GM19035 (cell line): ENCODE results near the gene GPD1.

Experiments
- ATAC-seq: cut with Tn5 transposase; IDR thresholded peaks from one replicate; pipeline ENCODE4 v1.9.1; 2021; ENCODE audit not compliant: unreplicated experiment

GPD1 gene

GRCh38 chr12:50099302-50100008, 4.4 kb upstream of the GPD1 start:
- no peak for ATAC-seq

- ATAC-seq, result no peak
Measured at GRCh38 chr12:50100561-50100960, 3.2 kb upstream of the GPD1 start.

DNA sequence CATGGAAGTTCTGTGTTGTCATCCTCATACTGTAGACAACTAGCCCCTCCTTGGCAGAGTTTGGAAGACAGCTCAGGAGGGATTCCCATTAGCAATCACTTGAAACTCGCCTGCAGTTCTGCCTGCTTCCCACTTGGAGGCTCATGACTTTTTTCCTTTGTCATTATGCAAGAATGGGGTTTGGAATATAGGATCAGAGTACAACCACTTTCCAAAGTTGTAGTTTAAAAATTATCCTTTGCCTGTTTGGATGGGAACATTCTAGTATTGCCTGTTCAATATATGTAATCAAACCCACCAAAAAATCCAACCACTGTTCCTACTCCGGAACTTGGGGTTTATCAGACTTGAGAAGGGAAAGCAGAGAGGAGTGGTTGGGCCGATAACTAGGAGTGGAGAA, 2.1 kb upstream of the GPD1 start:
- ATAC-seq, result no peak

- no peak for ATAC-seq
Measured at GRCh38 chr12:50102131-50102531, 1.7 kb upstream of the GPD1 start.

GRCh38 chr12:50102646-50103309, 1.0 kb upstream of the GPD1 start:
- no peak for ATAC-seq

- ATAC-seq, result no peak
Measured at GRCh38 chr12:50103351-50103750, 457 bp upstream of the GPD1 start.

DNA sequence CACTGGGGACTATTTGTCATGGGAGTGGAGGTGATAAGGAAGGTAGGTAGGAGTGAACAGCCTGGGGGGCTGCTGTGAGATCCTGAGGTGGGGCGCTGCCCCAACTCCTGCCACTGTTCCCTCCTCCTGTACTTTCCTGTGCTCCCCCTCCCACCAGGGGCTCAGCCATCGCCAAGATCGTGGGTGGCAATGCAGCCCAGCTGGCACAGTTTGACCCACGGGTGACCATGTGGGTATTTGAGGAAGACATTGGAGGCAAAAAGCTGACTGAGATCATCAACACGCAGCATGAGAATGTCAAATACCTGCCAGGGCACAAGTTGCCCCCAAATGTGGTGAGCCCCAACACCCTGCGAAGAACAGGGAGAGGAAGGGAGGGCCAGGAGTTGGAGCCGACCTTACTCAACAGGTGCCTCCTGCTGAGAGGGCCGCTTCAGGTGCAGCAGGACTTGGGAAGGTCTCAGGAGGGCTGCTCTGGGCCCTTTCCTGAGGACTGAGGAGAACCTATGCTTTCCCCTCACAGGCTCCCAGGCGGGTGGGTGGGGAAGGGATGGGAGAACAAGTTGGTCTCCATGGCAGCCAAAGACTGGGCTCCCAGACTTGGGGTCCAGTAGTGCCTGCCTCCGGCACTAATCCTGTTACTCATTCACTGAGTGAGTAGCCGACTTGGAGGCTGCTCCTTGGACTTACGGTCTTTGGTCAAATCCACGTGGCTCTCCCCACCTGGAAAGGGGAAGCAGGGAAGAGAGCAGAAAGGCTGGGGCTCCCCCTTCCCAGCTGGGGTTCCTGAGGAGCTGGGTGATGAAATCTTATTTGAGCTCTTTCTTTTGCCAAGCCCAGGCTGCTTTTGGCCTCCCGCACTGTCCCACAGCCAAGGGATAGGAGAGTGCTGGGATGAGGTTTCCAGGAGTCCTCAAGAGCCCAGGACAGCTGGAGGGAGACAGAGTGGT, 884 bp downstream of the GPD1 start:
- no peak for ATAC-seq

- no peak for ATAC-seq
Measured at GRCh38 chr12:50105913-50106450, 2.2 kb downstream of the GPD1 start.

DNA sequence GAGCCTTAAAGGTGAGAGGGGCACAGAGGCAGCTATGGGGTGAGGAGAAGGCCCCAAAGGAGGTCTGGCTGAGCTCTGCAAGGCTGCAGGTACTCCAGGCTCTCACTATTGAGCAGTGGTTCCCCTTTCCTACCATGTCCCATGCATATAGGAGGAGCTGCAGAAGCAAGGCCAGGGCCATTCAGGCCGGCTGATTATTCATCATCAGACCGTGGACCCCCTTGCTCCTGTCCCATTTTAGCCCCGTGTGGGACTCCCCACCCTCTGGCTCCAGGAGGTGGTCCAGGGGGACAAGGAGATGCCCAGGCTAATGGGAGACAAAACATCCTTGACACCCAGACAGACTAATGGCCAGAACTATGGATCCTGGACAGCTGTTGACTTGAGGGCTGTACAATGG, 3.1 kb downstream of the GPD1 start:
- ATAC-seq, result no peak

GRCh38 chr12:50107416-50108268, 3.8 kb downstream of the GPD1 start:
- no peak for ATAC-seq

DNA sequence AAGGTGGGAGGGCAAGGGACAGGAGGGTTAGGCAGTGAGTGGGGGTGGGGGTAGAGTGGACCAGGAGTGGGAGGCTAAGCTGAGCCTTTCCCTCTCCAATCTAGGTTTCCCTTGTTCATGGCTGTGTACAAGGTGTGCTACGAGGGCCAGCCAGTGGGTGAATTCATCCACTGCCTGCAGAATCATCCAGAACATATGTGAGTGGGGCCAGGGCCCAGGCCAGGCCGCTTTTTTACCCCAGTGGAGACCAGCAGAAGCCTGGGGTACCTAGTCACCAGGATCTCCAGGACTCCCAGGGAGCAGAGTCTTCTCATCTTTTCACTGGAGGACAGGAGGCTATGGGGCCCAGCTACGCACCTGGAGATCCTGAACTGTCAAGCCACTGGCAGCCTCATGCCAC, 5.5 kb downstream of the GPD1 start:
- no peak for ATAC-seq

GRCh38 chr12:50110127-50110761, 6.4 kb downstream of the GPD1 start:
- no peak for ATAC-seq

- no peak for ATAC-seq
Measured at GRCh38 chr12:50110762-50111351, 7.0 kb downstream of the GPD1 start.

- peak; percentile 4 for ATAC-seq
Measured at GRCh38 chr12:50111395-50111692, 7.5 kb downstream of the GPD1 start.

GRCh38 chr12:50111693-50112455, 8.1 kb downstream of the GPD1 start, which contains the start of gene COX14:
TSS of gene COX14 (plus strand) at chr12:50112236. CDS start at chr12:50120044, 7,808 bp downstream.
- peak; percentile 83 for ATAC-seq

DNA sequence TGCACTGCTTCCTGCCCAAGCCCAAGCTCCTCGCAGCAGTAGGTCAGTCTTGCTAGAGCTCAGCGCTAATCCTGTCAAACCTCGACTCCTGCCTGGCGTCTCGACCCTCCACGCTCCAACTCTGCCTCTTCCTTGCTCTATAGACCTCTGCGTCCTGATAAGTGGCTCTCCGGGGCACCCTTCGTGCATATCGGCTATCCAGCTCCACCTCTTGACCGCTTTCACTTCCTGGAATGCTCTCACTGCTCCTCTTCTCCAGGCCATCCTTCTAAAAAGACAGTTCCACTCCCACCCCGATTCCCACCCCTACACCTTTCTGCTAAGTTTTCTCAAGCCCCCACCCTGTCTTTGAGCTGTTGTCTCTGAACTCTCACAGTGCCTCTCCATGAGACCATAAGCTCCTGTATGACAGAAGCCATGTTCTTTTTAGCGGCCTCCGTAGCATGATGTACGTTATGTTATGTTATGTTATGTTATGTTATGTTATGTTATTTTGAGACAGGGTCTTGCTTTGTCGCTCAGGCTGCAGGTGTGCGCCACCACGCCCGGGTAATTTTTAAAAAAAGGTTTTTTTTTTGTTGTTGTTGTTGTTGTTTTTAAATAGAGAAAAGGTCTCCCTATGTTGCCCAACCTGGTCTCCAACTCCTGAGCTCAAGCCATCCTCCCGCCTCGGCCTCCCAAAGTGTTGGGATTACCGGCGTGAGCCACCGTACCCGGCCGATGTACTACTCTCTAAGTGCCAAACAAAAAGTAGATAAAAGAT, 8.8 kb downstream of the GPD1 start:
- no peak for ATAC-seq

DNA sequence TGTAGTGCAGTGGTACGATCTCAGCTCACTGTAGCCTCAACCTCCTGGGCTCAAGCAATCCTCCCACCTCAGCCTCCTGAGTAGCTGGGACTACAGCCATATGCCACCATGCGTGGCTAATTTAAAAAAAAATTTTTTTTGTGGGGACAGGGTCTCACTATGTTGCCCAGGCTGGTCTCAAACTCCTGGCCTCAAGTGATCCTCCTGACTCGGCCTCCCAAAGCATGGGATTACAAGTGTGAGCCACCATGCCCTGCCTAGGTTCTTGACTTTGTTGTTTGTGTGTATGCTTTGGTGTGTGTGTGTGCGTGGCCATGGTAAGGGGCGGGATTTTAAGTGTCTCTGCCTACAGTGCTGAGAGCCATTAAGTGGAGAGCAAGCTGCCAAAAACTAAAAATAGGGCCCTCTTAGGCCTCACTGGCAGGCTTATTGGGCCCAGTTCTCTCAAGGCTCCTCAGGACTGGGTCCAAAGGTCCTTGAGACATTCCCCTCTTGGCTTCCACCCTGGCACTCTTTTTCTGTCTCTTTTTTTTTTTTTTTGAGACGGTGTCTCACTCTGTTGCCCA, 13.3 kb downstream of the GPD1 start:
- ATAC-seq, result no peak

GRCh38 chr12:50119387-50119786, 15.6 kb downstream of the GPD1 start:
- no peak for ATAC-seq
